Heart left ventricle (tissue), 16 donors: ENCODE measurements around the gene SF3A2. TPM values are rescaled to one million over a fixed set of nuclear protein-coding genes. Genes with fewer than 3 reads are reported as not detected.

Experiments
- ATAC-seq, 4 donors: fragments of 200-7000 bp; cut with Tn5 transposase; one replicate each; pipeline ENCODE4 v1.9.1; 2020 to 2022; ENCODE audit warnings: moderate library complexity in 4 of 4, mild to moderate bottlenecking in 3 of 4, moderate number of reproducible peaks in 1 of 4
- DNase-seq, 5 donors: peaks; one replicate each; pipeline ENCODE4 v3.0.0-alpha.2; 2020
- H3K27ac ChIP-seq, 12 donors: fragments of 200-600 bp; sonication (generic) in 4 of 12; one replicate each; pipeline versions ENCODE4 v1.5.0 to v1.8.0; 2016 to 2022; ENCODE audit warnings: mild to moderate bottlenecking in 2 of 12
- H3K27me3 ChIP-seq, 9 donors: fragments of 200-600 bp; sonication (generic) in 2 of 9; one replicate each; pipeline versions ENCODE4 v1.5.1 to v1.8.0; 2016 to 2022; ENCODE audit warnings: mild to moderate bottlenecking in 3 of 9
- H3K36me3 ChIP-seq, 9 donors: fragments of 200-600 bp; sonication (generic) in 2 of 9; one replicate each; pipeline versions ENCODE4 v1.5.0 to v1.8.0; 2018 to 2022; ENCODE audit warnings: mild to moderate bottlenecking in 2 of 9
- H3K4me1 ChIP-seq, 12 donors: fragments of 200-600 bp; sonication (generic) in 4 of 12; one replicate each; pipeline versions ENCODE4 v1.5.0 to v1.8.0; 2016 to 2022; ENCODE audit warnings: mild to moderate bottlenecking in 3 of 12
- H3K4me3 ChIP-seq, 12 donors: fragments of 200-600 bp; sonication (generic) in 4 of 12; one replicate each; pipeline versions ENCODE4 v1.5.0 to v1.8.0; 2017 to 2022; ENCODE audit warnings: mild to moderate bottlenecking in 9 of 12, moderate library complexity in 4 of 12
- H3K9me3 ChIP-seq, 12 donors: fragments of 200-600 bp; sonication (generic) in 4 of 12; one replicate each; pipeline versions ENCODE4 v1.5.0 to v1.8.0; 2016 to 2022; ENCODE audit warnings: mild to moderate bottlenecking in 1 of 12
- CTCF ChIP-seq, 12 donors: fragments of 200-600 bp; sonication (generic) in 4 of 12; IDR thresholded peaks; one replicate each; pipeline versions ENCODE4 v1.5.0 to v1.8.0; 2018 to 2022; ENCODE audit warnings: antibody characterized with exemption in 12 of 12, mild to moderate bottlenecking in 5 of 12
- POLR2A ChIP-seq, 2 donors: fragments of 450-650 bp; IDR thresholded peaks; one replicate each; pipeline ENCODE4 v1.6.1; 2017; ENCODE audit warnings: antibody characterized with exemption in 2 of 2, mild to moderate bottlenecking in 2 of 2, moderate library complexity in 2 of 2
- WGBS, 4 donors: extraction: QIAGEN DNeasy Blood & Tissue Kit in 2 of 4; methylation state at CpG; one replicate each; pipeline versions ENCODE4 v1.1.5 to v1.1.7; 2013 to 2018; 5-methylcytosine and 5-hydroxymethylcytosine counted together
- intact Hi-C, 10 donors: fragments of 100-400 bp; cut with DNase I; formaldehyde crosslinking; loops; one replicate each; pipeline versions ENCODE4 v1.11.1 to v1.14.2; 2022
- polyA plus RNA-seq, 2 donors: library from polyadenylated mRNA; stranded (reverse); fragments of 200-250 nt; gene quantifications; one replicate each; pipeline ENCODE4 v1.2.3, GENCODE V29; 2013
- total RNA-seq, 9 donors: library from RNA; depleted of rRNA in 2 of 9; stranded (reverse); fragments of >200 nt in 2 of 9; fragmentation: NEBNext Ultra II Directional in 3 of 9; extraction: Animal tissue kit (Norgen Biotek cat#: 25700) in 3 of 9; gene quantifications; one replicate each; pipeline versions ENCODE4 v1.1.0 to v1.2.4, GENCODE V29; 2016 to 2023
- donor health status: ischemic (EF 13 %, LVEDD 7.1; RV severe dilation, severe dysfunction).
- donor health status: healthy with polysubstance abuse.
- donor health status: DM: no; HTN: yes; CAD: no.
- donor health status: DM: no; HTN: no; CAD: no.
- donor health status: ischemic (EF 25% LVEDD 6.9; RV normal size, moderate dysfunction).
- donor health status: ischemic (EF 25% LVEDD 5.7; RV mildly dilated, moderate dysfunction).
- donor health status: healthy.
- donor health status: DM: yes; HTN: yes; CAD: no.
- donor health status: ischemic (EF 35%, LVEDD 5.7; RV mildly dilated, moderate dysfunction).
- donor health status: nonischemic (EF 11% LVEDD 7.7; RV severe dilation, severe dysfunction).
- donor health status: DM: yes; HTN: yes; CAD: no.
- donor health status: PGD.
- donor health status: ischemic (EF 29% LVEDD 5.4; RV normal size, mild dysfunction).
- donor health status: nonischemic (EF 23%, LVEDD 6.1; RV moderate dilation, normal function).

SF3A2 gene
- total and polyA plus RNA-seq, 11 donors, result 19.2 to 43.9 (median 28.6) TPM

GRCh38 chr19:2259336-2259735 lies 22.7 kb downstream of the SF3A2 start:
- no peaks in the 10 kb centered on the region for H3K9me3 ChIP-seq
- ATAC-seq (no peak), DNase-seq (peak in 1 of 5 donors; percentile 16)
- TF ChIP-seq POLR2A (IDR thresholded peaks at IDR 0.05), result no peak
- TF ChIP-seq CTCF (IDR thresholded peaks at IDR 0.05), result no peak
- intact Hi-C loops, result no loop called here
- H3K27me3 ChIP-seq, result peaks cover 0 to 3% (median 0%) of the 10 kb centered on the region in 9 donors
- no peaks in the 10 kb centered on the region for H3K4me1 ChIP-seq
- H3K4me3 ChIP-seq, result no peak overlapping the region
- WGBS, 4 donors, result 85 to 96% (median 91%) methylated on average over 5 of the region's 5 CpGs
- H3K36me3 ChIP-seq, result no peaks in the 10 kb centered on the region
- no peak overlapping the region for H3K27ac ChIP-seq

GRCh38 chr19:2260341-2260805 lies 23.7 kb downstream of the SF3A2 start:
- intact Hi-C loops, result no loop called here
- Histone ChIP-seq H3K27ac (peak overlapping the region in 1 of 12 donors; percentile 32), H3K4me1 (peaks cover 0 to 8% (median 0%) of the 10 kb centered on the region in 12 donors), H3K27me3 (no peaks in the 10 kb centered on the region), H3K36me3 (no peaks in the 10 kb centered on the region), H3K4me3 (no peak overlapping the region), H3K9me3 (no peaks in the 10 kb centered on the region)
- no peak for DNase-seq
- 78 to 80% (median 78%) methylated on average over 11 of the region's 11 CpGs for WGBS, 4 donors
- ATAC-seq, result no peak
- TF ChIP-seq CTCF (IDR thresholded peaks at IDR 0.05) (no peak), POLR2A (IDR thresholded peaks at IDR 0.05) (no peak)

- intact Hi-C loops, result no loop called here
- H3K4me3 ChIP-seq, result no peak overlapping the region
- WGBS, 4 donors, result 20 to 67% (median 63%) methylated on average over 3 to 7 of the region's 7 CpGs
- H3K27ac ChIP-seq, result no peak overlapping the region
- ATAC-seq (no peak), DNase-seq (peak in 1 of 5 donors; percentile 68)
- no peaks in the 10 kb centered on the region for H3K36me3 ChIP-seq
- peaks cover 0 to 18% (median 3%) of the 10 kb centered on the region in 12 donors for H3K4me1 ChIP-seq
- no peaks in the 10 kb centered on the region for H3K27me3 ChIP-seq
- TF ChIP-seq CTCF (IDR thresholded peaks at IDR 0.05) (peak; percentile 28 to 63 (median 49)), POLR2A (IDR thresholded peaks at IDR 0.05) (no peak)
- no peaks in the 10 kb centered on the region for H3K9me3 ChIP-seq
These were observed 25.0 kb downstream of the SF3A2 start for GRCh38 chr19:2261438-2262172.

- Histone ChIP-seq H3K27ac (peak overlapping the region in 6 of 12 donors; percentile 34 to 83 (median 44)), H3K4me1 (peaks cover 3 to 43% (median 13%) of the 10 kb centered on the region in 12 donors), H3K27me3 (no peaks in the 10 kb centered on the region), H3K36me3 (peaks cover 0 to 4% (median 2%) of the 10 kb centered on the region in 9 donors), H3K4me3 (peak overlapping the region in 1 of 12 donors; percentile 34), H3K9me3 (no peaks in the 10 kb centered on the region)
- 51 to 65% (median 51%) methylated on average over 14 to 18 of the region's 18 CpGs for WGBS, 4 donors
- intact Hi-C loops, result no loop called here
- DNase-seq (peak; percentile 90 to 94 (median 90)), ATAC-seq (peak in 3 of 4 donors; percentile 9 to 52 (median 18))
- TF ChIP-seq POLR2A (IDR thresholded peaks at IDR 0.05) (no peak), CTCF (IDR thresholded peaks at IDR 0.05) (no peak)
These were observed 29.8 kb downstream of the SF3A2 start for GRCh38 chr19:2266183-2266993.
